HCT116 (cell line): ENCODE results near the gene CXCR6. TPM values are rescaled to one million over a fixed set of nuclear protein-coding genes. Genes with fewer than 3 reads are reported as not detected.

Experiments
- ATAC-seq: fragments of 200-7000 bp; cut with Tn5 transposase; 2 replicates; pipeline ENCODE4 v1.9.1; 2020; ENCODE audit warnings: mild to moderate bottlenecking, moderate library complexity
- BruUV-seq: library from RNA; stranded (reverse); fragments of 400-500 nt; replicated peaks from 2 replicates; lab custom pipeline; 2021; lab: Mats Ljungman, UMichigan
- CTCF ChIA-PET: fragments of 300-600 bp; sonication (Branson Sonifier 250); formaldehyde crosslinking; loops from one replicate; lab custom pipeline; 2021; ENCODE audit warnings: antibody characterized with exemption; lab: Charles Lee
- POLR2A ChIA-PET: fragments of 300-600, 350-600 bp; sonication (Branson Sonifier 250); formaldehyde crosslinking; loops from one replicate; lab custom pipeline; 2021; ENCODE audit warnings: antibody characterized with exemption; lab: Charles Lee
- RAD21 ChIA-PET, 2 experiments: fragments of 300-600 bp; sonication (Branson Sonifier 250); formaldehyde crosslinking; loops; one replicate each; lab custom pipeline; 2023; ENCODE audit warnings: low total read pairs in 2 of 2; ENCODE audit not compliant: uncharacterized antibody in 2 of 2, unreplicated experiment in 2 of 2, low non-redundant PET in 1 of 2; lab: Charles Lee
- DNase-seq: peaks from one replicate; pipeline ENCODE4 v3.0.0-alpha.2; 2010; ENCODE audit warnings: low read depth, low spot score
- H2AFZ ChIP-seq: fragments of 200-600 bp; shearing (Covaris generic), sonication (generic); 2 replicates; pipeline ENCODE4 v1.6.1; 2017; ENCODE audit warnings: low read depth, mixed run types, mixed read lengths, antibody characterized with exemption, low read length; ENCODE audit not compliant: poor library complexity, severe bottlenecking
- H3K27ac ChIP-seq: 2 replicates; pipeline ENCODE4 v1.5.1; 2012; ENCODE audit warnings: low read depth, low read length
- H3K27me3 ChIP-seq: fragments of 200-600 bp; sonication (generic); 2 replicates; pipeline ENCODE4 v1.6.1; 2016; ENCODE audit warnings: mixed run types, low read length, mixed read lengths; ENCODE audit not compliant: insufficient read depth
- H3K36me3 ChIP-seq, 2 experiments: fragments of 200-500 bp in 1 of 2; fragments of 200-600 bp in 1 of 2; sonication (Bioruptor generic) in 1 of 2; sonication (generic) in 1 of 2; 2 replicates each; pipeline versions ENCODE4 v1.5.1 to v1.6.1; 2014 to 2016; ENCODE audit warnings: low read length in 2 of 2, inconsistent platforms in 1 of 2, mixed read lengths in 1 of 2, mixed run types in 1 of 2; ENCODE audit not compliant: insufficient read depth in 2 of 2, control insufficient read depth in 1 of 2
- H3K4me1 ChIP-seq, 2 experiments: fragments of 200-600 bp in 1 of 2; sonication (generic) in 1 of 2; 2 replicates each; pipeline versions ENCODE4 v1.5.1 to v1.6.1; 2012 to 2017; ENCODE audit warnings: low read length in 2 of 2, inconsistent platforms in 1 of 2, mild to moderate bottlenecking in 1 of 2, mixed read lengths in 1 of 2, mixed run types in 1 of 2, moderate library complexity in 1 of 2; ENCODE audit not compliant: insufficient read depth in 2 of 2, control insufficient read depth in 1 of 2
- H3K4me2 ChIP-seq: fragments of 200-600 bp; sonication (generic); 2 replicates; pipeline ENCODE4 v1.6.1; 2017; ENCODE audit warnings: mixed run types, low read length, mixed read lengths
- H3K4me3 ChIP-seq, 2 experiments: fragments of 200-600 bp in 1 of 2; sonication (generic) in 1 of 2; replicated peaks in 1 of 2; 2 replicates each; pipeline ENCODE4 v1.5.1; 2011 to 2016; ENCODE audit warnings: low read length in 2 of 2, control low read depth in 1 of 2, low read depth in 1 of 2, mild to moderate bottlenecking in 1 of 2, mixed read lengths in 1 of 2, mixed run types in 1 of 2
- H3K79me2 ChIP-seq: fragments of 200-600 bp; sonication (generic); 2 replicates; pipeline ENCODE4 v1.6.1; 2017; ENCODE audit warnings: mild to moderate bottlenecking, mixed run types, low read length, moderate library complexity, mixed read lengths; ENCODE audit not compliant: insufficient read depth
- H3K9ac ChIP-seq: fragments of 200-600 bp; sonication (generic); 2 replicates; pipeline ENCODE4 v1.6.1; 2016; ENCODE audit warnings: low read length, mixed read lengths
- H3K9me2 ChIP-seq: fragments of 200-600 bp; sonication (generic), shearing (Covaris generic); 2 replicates; pipeline ENCODE4 v1.6.1; 2017; ENCODE audit warnings: mixed run types, mild to moderate bottlenecking, moderate library complexity; ENCODE audit not compliant: insufficient read depth
- H3K9me3 ChIP-seq, 2 experiments: fragments of 200-500 bp in 1 of 2; fragments of 200-600 bp in 1 of 2; sonication (Bioruptor generic) in 1 of 2; sonication (generic) in 1 of 2; 2 replicates each; pipeline ENCODE4 v1.6.1; 2014 to 2017; ENCODE audit warnings: low read length in 2 of 2, mixed read lengths in 2 of 2, inconsistent platforms in 1 of 2, low read depth in 1 of 2, mild to moderate bottlenecking in 1 of 2, mixed run types in 1 of 2, moderate library complexity in 1 of 2; ENCODE audit not compliant: control insufficient read depth in 1 of 2, insufficient read depth in 1 of 2
- H4K20me1 ChIP-seq: fragments of 200-600 bp; sonication (generic), shearing (Covaris generic); 2 replicates; pipeline ENCODE4 v1.6.1; 2017; ENCODE audit warnings: mixed run types, mild to moderate bottlenecking, moderate library complexity; ENCODE audit not compliant: insufficient read depth
- ATF3 ChIP-seq: IDR thresholded peaks from 2 replicates; pipeline ENCODE4 v1.6.1; 2012
- CBX3 ChIP-seq: IDR thresholded peaks from 2 replicates; pipeline ENCODE4 v1.6.1; 2012; ENCODE audit warnings: low read depth
- CEBPB ChIP-seq: IDR thresholded peaks from 2 replicates; pipeline ENCODE4 v1.6.1; 2012; ENCODE audit warnings: low read depth
- CTCF ChIP-seq, 3 experiments: fragments of 200-600 bp in 1 of 3; sonication (generic) in 1 of 3; IDR thresholded peaks in 2 of 3; conservative IDR thresholded peaks in 1 of 3; 2 replicates each; pipeline ENCODE4 v1.5.1; 2012 to 2017; ENCODE audit warnings: low read depth in 2 of 3, low read length in 2 of 3, antibody characterized with exemption in 1 of 3, borderline replicate concordance in 1 of 3, control low read depth in 1 of 3, mild to moderate bottlenecking in 1 of 3, mixed read lengths in 1 of 3, mixed run types in 1 of 3, moderate library complexity in 1 of 3; ENCODE audit not compliant: insufficient read depth in 1 of 3
- EGR1 ChIP-seq: IDR thresholded peaks from 2 replicates; pipeline ENCODE4 v1.6.1; 2012; ENCODE audit warnings: low read depth
- EZH2 ChIP-seq: fragments of 200-600 bp; sonication (generic); IDR thresholded peaks from 2 replicates; pipeline ENCODE4 v1.6.1; 2017; ENCODE audit warnings: antibody characterized with exemption, mixed run types
- EZH2phosphoT487 ChIP-seq: fragments of 200-600 bp; IDR thresholded peaks from 2 replicates; pipeline ENCODE4 v1.6.1; 2018; ENCODE audit warnings: antibody characterized with exemption, borderline replicate concordance
- POLR2A ChIP-seq: IDR thresholded peaks from 2 replicates; pipeline ENCODE4 v1.7.0; 2011; ENCODE audit warnings: borderline replicate concordance; ENCODE audit not compliant: insufficient read depth, insufficient read length; ENCODE audit errors: extremely low read depth
- RAD21 ChIP-seq: IDR thresholded peaks from 2 replicates; pipeline ENCODE4 v1.6.1; 2012; ENCODE audit warnings: low read depth, mild to moderate bottlenecking
- SIN3A ChIP-seq: IDR thresholded peaks from 2 replicates; pipeline ENCODE4 v1.6.1; 2012; ENCODE audit warnings: low read depth
- TCF7L2 ChIP-seq: IDR thresholded peaks from 2 replicates; pipeline ENCODE4 v1.7.0; 2011; ENCODE audit warnings: borderline replicate concordance, inconsistent platforms; ENCODE audit not compliant: insufficient read depth, insufficient read length; ENCODE audit errors: extremely low read depth
- YY1 ChIP-seq: IDR thresholded peaks from 2 replicates; pipeline ENCODE4 v1.6.1; 2011; ENCODE audit warnings: low read length, low read depth, moderate library complexity, mild to moderate bottlenecking; ENCODE audit not compliant: insufficient replicate concordance; ENCODE audit errors: extremely low read depth
- ZBTB33 ChIP-seq: IDR thresholded peaks from 2 replicates; pipeline ENCODE4 v1.6.1; 2011; ENCODE audit warnings: mild to moderate bottlenecking, low read length, moderate library complexity; ENCODE audit not compliant: insufficient replicate concordance; ENCODE audit errors: extremely low read depth
- ZFX ChIP-seq: fragments of 450-650 bp; IDR thresholded peaks from 2 replicates; pipeline ENCODE4 v1.6.1; 2017
- ZNF274 ChIP-seq: fragments of 200-500 bp; sonication (Bioruptor generic); IDR thresholded peaks from 2 replicates; pipeline ENCODE4 v1.6.1; 2014; ENCODE audit warnings: mild to moderate bottlenecking, low read depth, low read length, inconsistent platforms
- intact Hi-C: fragments of 100-400 bp; cut with micrococcal nuclease; formaldehyde crosslinking; loops from 2 replicates; pipeline ENCODE4 v1.10.0; 2022
- total RNA-seq: library from RNA; stranded (reverse); gene quantifications from one replicate; pipeline ENCODE4 v1.2.1, GENCODE V29; 2021; ENCODE audit not compliant: unreplicated experiment

Gene CXCR6
- total RNA-seq, 1 experiment from 2014 or later: not detected

- no peaks in the 10 kb centered on the region for H3K27me3 ChIP-seq
- POLR2A ChIA-PET: no interaction called here
Measured at GRCh38 chr3:45967724-45968123, 24.5 kb downstream of the CXCR6 start.

More at GRCh38 chr3:45967724-45968123, 24.5 kb downstream of the CXCR6 start:
- TF ChIP-seq EZH2phosphoT487: no peak
- no peak for TF ChIP-seq CTCF (IDR thresholded peaks at IDR 0.05 in 2 of 3, conservative IDR thresholded peaks at IDR 0.05 in 1 of 3; ENCODE audit: borderline replicate concordance in 1 of 3, insufficient read depth in 1 of 3, low read depth in 2 of 3, low read length in 2 of 3)
- no peak for TF ChIP-seq ZNF274
- TF ChIP-seq EZH2: no peak
- TF ChIP-seq ATF3: no peak
- TF ChIP-seq TCF7L2: no peak
- no peak for TF ChIP-seq YY1
- no peak for TF ChIP-seq SIN3A
- no peak for TF ChIP-seq CBX3
- no peak for TF ChIP-seq EGR1
- no peak for TF ChIP-seq ZFX
- TF ChIP-seq POLR2A: no peak
- TF ChIP-seq ZBTB33: no peak
- TF ChIP-seq RAD21: no peak
- no peak for TF ChIP-seq CEBPB
- ChIA-PET RAD21 (no interaction called here), CTCF (no interaction called here)
- no peaks in the 10 kb centered on the region for H3K9me2 ChIP-seq
- no peak overlapping the region for H3K4me2 ChIP-seq
- no peaks in the 10 kb centered on the region for H3K9me3 ChIP-seq
- H3K4me3 ChIP-seq: no peak overlapping the region
- H2AFZ ChIP-seq: no peak overlapping the region
- peaks cover 0 to 11% of the 10 kb centered on the region in 2 experiments for H3K36me3 ChIP-seq
- no TSS peak for BruUV-seq
- no peak overlapping the region for H3K27ac ChIP-seq
- no peaks in the 10 kb centered on the region for H3K79me2 ChIP-seq
- intact Hi-C loops: no loop called here
- H4K20me1 ChIP-seq: no peaks in the 10 kb centered on the region
- DNase-seq (no peak), ATAC-seq (no peak)
- no peak overlapping the region for H3K9ac ChIP-seq
- no peaks in the 10 kb centered on the region for H3K4me1 ChIP-seq
